HCT116 (cell line): ENCODE data around the gene ADAMTS14. TPM values are rescaled to one million over a fixed set of nuclear protein-coding genes. Genes with fewer than 3 reads are reported as not detected.

Experiments used
- ATAC-seq: fragments of 200-7000 bp; cut with Tn5 transposase; 2 replicates; pipeline ENCODE4 v1.9.1; 2020; ENCODE audit warnings: mild to moderate bottlenecking, moderate library complexity
- BruUV-seq: library from RNA; stranded (reverse); fragments of 400-500 nt; replicated peaks from 2 replicates; lab custom pipeline; 2021; lab: Mats Ljungman, UMichigan
- CTCF ChIA-PET: fragments of 300-600 bp; sonication (Branson Sonifier 250); formaldehyde crosslinking; loops from one replicate; lab custom pipeline; 2021; ENCODE audit warnings: antibody characterized with exemption; lab: Charles Lee
- POLR2A ChIA-PET: fragments of 300-600, 350-600 bp; sonication (Branson Sonifier 250); formaldehyde crosslinking; loops from one replicate; lab custom pipeline; 2021; ENCODE audit warnings: antibody characterized with exemption; lab: Charles Lee
- RAD21 ChIA-PET, 2 experiments: fragments of 300-600 bp; sonication (Branson Sonifier 250); formaldehyde crosslinking; loops; one replicate each; lab custom pipeline; 2023; ENCODE audit warnings: low total read pairs in 2 of 2; ENCODE audit not compliant: uncharacterized antibody in 2 of 2, unreplicated experiment in 2 of 2, low non-redundant PET in 1 of 2; lab: Charles Lee
- DNase-seq: peaks from one replicate; pipeline ENCODE4 v3.0.0-alpha.2; 2010; ENCODE audit warnings: low read depth, low spot score
- H2AFZ ChIP-seq: fragments of 200-600 bp; shearing (Covaris generic), sonication (generic); 2 replicates; pipeline ENCODE4 v1.6.1; 2017; ENCODE audit warnings: low read depth, mixed run types, mixed read lengths, antibody characterized with exemption, low read length; ENCODE audit not compliant: poor library complexity, severe bottlenecking
- H3K27ac ChIP-seq: 2 replicates; pipeline ENCODE4 v1.5.1; 2012; ENCODE audit warnings: low read depth, low read length
- H3K27me3 ChIP-seq: fragments of 200-600 bp; sonication (generic); 2 replicates; pipeline ENCODE4 v1.6.1; 2016; ENCODE audit warnings: mixed run types, low read length, mixed read lengths; ENCODE audit not compliant: insufficient read depth
- H3K36me3 ChIP-seq, 2 experiments: fragments of 200-500 bp in 1 of 2; fragments of 200-600 bp in 1 of 2; sonication (Bioruptor generic) in 1 of 2; sonication (generic) in 1 of 2; 2 replicates each; pipeline versions ENCODE4 v1.5.1 to v1.6.1; 2014 to 2016; ENCODE audit warnings: low read length in 2 of 2, inconsistent platforms in 1 of 2, mixed read lengths in 1 of 2, mixed run types in 1 of 2; ENCODE audit not compliant: insufficient read depth in 2 of 2, control insufficient read depth in 1 of 2
- H3K4me1 ChIP-seq, 2 experiments: fragments of 200-600 bp in 1 of 2; sonication (generic) in 1 of 2; 2 replicates each; pipeline versions ENCODE4 v1.5.1 to v1.6.1; 2012 to 2017; ENCODE audit warnings: low read length in 2 of 2, inconsistent platforms in 1 of 2, mild to moderate bottlenecking in 1 of 2, mixed read lengths in 1 of 2, mixed run types in 1 of 2, moderate library complexity in 1 of 2; ENCODE audit not compliant: insufficient read depth in 2 of 2, control insufficient read depth in 1 of 2
- H3K4me2 ChIP-seq: fragments of 200-600 bp; sonication (generic); 2 replicates; pipeline ENCODE4 v1.6.1; 2017; ENCODE audit warnings: mixed run types, low read length, mixed read lengths
- H3K4me3 ChIP-seq, 2 experiments: fragments of 200-600 bp in 1 of 2; sonication (generic) in 1 of 2; replicated peaks in 1 of 2; 2 replicates each; pipeline ENCODE4 v1.5.1; 2011 to 2016; ENCODE audit warnings: low read length in 2 of 2, control low read depth in 1 of 2, low read depth in 1 of 2, mild to moderate bottlenecking in 1 of 2, mixed read lengths in 1 of 2, mixed run types in 1 of 2
- H3K79me2 ChIP-seq: fragments of 200-600 bp; sonication (generic); 2 replicates; pipeline ENCODE4 v1.6.1; 2017; ENCODE audit warnings: mild to moderate bottlenecking, mixed run types, low read length, moderate library complexity, mixed read lengths; ENCODE audit not compliant: insufficient read depth
- H3K9ac ChIP-seq: fragments of 200-600 bp; sonication (generic); 2 replicates; pipeline ENCODE4 v1.6.1; 2016; ENCODE audit warnings: low read length, mixed read lengths
- H3K9me2 ChIP-seq: fragments of 200-600 bp; sonication (generic), shearing (Covaris generic); 2 replicates; pipeline ENCODE4 v1.6.1; 2017; ENCODE audit warnings: mixed run types, mild to moderate bottlenecking, moderate library complexity; ENCODE audit not compliant: insufficient read depth
- H3K9me3 ChIP-seq, 2 experiments: fragments of 200-500 bp in 1 of 2; fragments of 200-600 bp in 1 of 2; sonication (Bioruptor generic) in 1 of 2; sonication (generic) in 1 of 2; 2 replicates each; pipeline ENCODE4 v1.6.1; 2014 to 2017; ENCODE audit warnings: low read length in 2 of 2, mixed read lengths in 2 of 2, inconsistent platforms in 1 of 2, low read depth in 1 of 2, mild to moderate bottlenecking in 1 of 2, mixed run types in 1 of 2, moderate library complexity in 1 of 2; ENCODE audit not compliant: control insufficient read depth in 1 of 2, insufficient read depth in 1 of 2
- H4K20me1 ChIP-seq: fragments of 200-600 bp; sonication (generic), shearing (Covaris generic); 2 replicates; pipeline ENCODE4 v1.6.1; 2017; ENCODE audit warnings: mixed run types, mild to moderate bottlenecking, moderate library complexity; ENCODE audit not compliant: insufficient read depth
- ATF3 ChIP-seq: IDR thresholded peaks from 2 replicates; pipeline ENCODE4 v1.6.1; 2012
- CBX3 ChIP-seq: IDR thresholded peaks from 2 replicates; pipeline ENCODE4 v1.6.1; 2012; ENCODE audit warnings: low read depth
- CEBPB ChIP-seq: IDR thresholded peaks from 2 replicates; pipeline ENCODE4 v1.6.1; 2012; ENCODE audit warnings: low read depth
- EZH2 ChIP-seq: fragments of 200-600 bp; sonication (generic); IDR thresholded peaks from 2 replicates; pipeline ENCODE4 v1.6.1; 2017; ENCODE audit warnings: antibody characterized with exemption, mixed run types
- EZH2phosphoT487 ChIP-seq: fragments of 200-600 bp; IDR thresholded peaks from 2 replicates; pipeline ENCODE4 v1.6.1; 2018; ENCODE audit warnings: antibody characterized with exemption, borderline replicate concordance
- FOSL1 ChIP-seq: IDR thresholded peaks from 2 replicates; pipeline ENCODE4 v1.6.1; 2012; ENCODE audit warnings: low read depth
- RAD21 ChIP-seq: IDR thresholded peaks from 2 replicates; pipeline ENCODE4 v1.6.1; 2012; ENCODE audit warnings: low read depth, mild to moderate bottlenecking
- SIN3A ChIP-seq: IDR thresholded peaks from 2 replicates; pipeline ENCODE4 v1.6.1; 2012; ENCODE audit warnings: low read depth
- SP1 ChIP-seq: IDR thresholded peaks from 2 replicates; pipeline ENCODE4 v1.6.1; 2012; ENCODE audit warnings: low read depth
- TCF7L2 ChIP-seq: IDR thresholded peaks from 2 replicates; pipeline ENCODE4 v1.7.0; 2011; ENCODE audit warnings: borderline replicate concordance, inconsistent platforms; ENCODE audit not compliant: insufficient read depth, insufficient read length; ENCODE audit errors: extremely low read depth
- YY1 ChIP-seq: IDR thresholded peaks from 2 replicates; pipeline ENCODE4 v1.6.1; 2011; ENCODE audit warnings: low read length, low read depth, moderate library complexity, mild to moderate bottlenecking; ENCODE audit not compliant: insufficient replicate concordance; ENCODE audit errors: extremely low read depth
- ZBTB33 ChIP-seq: IDR thresholded peaks from 2 replicates; pipeline ENCODE4 v1.6.1; 2011; ENCODE audit warnings: mild to moderate bottlenecking, low read length, moderate library complexity; ENCODE audit not compliant: insufficient replicate concordance; ENCODE audit errors: extremely low read depth
- ZNF274 ChIP-seq: fragments of 200-500 bp; sonication (Bioruptor generic); IDR thresholded peaks from 2 replicates; pipeline ENCODE4 v1.6.1; 2014; ENCODE audit warnings: mild to moderate bottlenecking, low read depth, low read length, inconsistent platforms
- intact Hi-C: fragments of 100-400 bp; cut with micrococcal nuclease; formaldehyde crosslinking; loops from 2 replicates; pipeline ENCODE4 v1.10.0; 2022
- total RNA-seq: library from RNA; stranded (reverse); gene quantifications from one replicate; pipeline ENCODE4 v1.2.1, GENCODE V29; 2021; ENCODE audit not compliant: unreplicated experiment

The ADAMTS14 gene
- total RNA-seq, 1 experiment from 2014 or later = 13.2 TPM

- ChIA-PET POLR2A (no interaction called here), RAD21 (no interaction called here), CTCF (no interaction called here)
- H3K9me2 ChIP-seq = no peaks in the 10 kb centered on the region
- H3K27ac ChIP-seq = no peak overlapping the region
- H3K79me2 ChIP-seq = no peaks in the 10 kb centered on the region
- H3K9me3 ChIP-seq = no peaks in the 10 kb centered on the region
- H2AFZ ChIP-seq = no peak overlapping the region
- H4K20me1 ChIP-seq = no peaks in the 10 kb centered on the region
- DNase-seq (no peak), ATAC-seq (no peak)
- H3K9ac ChIP-seq = no peak overlapping the region
- TF ChIP-seq FOSL1 = no peak
- no peak for TF ChIP-seq YY1
- TF ChIP-seq EZH2phosphoT487 = no peak
- TF ChIP-seq TCF7L2 = no peak
- no peak for TF ChIP-seq ZBTB33
- TF ChIP-seq CEBPB = no peak
- no peak for TF ChIP-seq EZH2
- no peak for TF ChIP-seq SIN3A
- no peak for TF ChIP-seq ZNF274
- TF ChIP-seq RAD21 = no peak
- TF ChIP-seq CBX3 = no peak
- TF ChIP-seq ATF3 = no peak
- no peak for TF ChIP-seq SP1
- H3K27me3 ChIP-seq = no peaks in the 10 kb centered on the region
- no TSS peak for BruUV-seq
- peaks cover 0 to 30% of the 10 kb centered on the region in 2 experiments; a peak in 2 of 4 replicates for H3K4me1 ChIP-seq
- intact Hi-C loops = no loop called here
- no peaks in the 10 kb centered on the region for H3K36me3 ChIP-seq
- no peak overlapping the region for H3K4me2 ChIP-seq
- no peak overlapping the region for H3K4me3 ChIP-seq
Observed at GRCh38 chr10:70779511-70780369, 107.4 kb downstream of the ADAMTS14 start.
